ENCODE measurements around the gene KATNAL1. TPM values are rescaled to one million over a fixed set of nuclear protein-coding genes. Genes with fewer than 3 reads are reported as not detected.

Gene KATNAL1
- total RNA-seq, 1 donor from 2014 or later: 20.2 TPM

- no peaks in the 10 kb centered on the region for H3K9me3 Mint-ChIP-seq
- H3K4me3 Mint-ChIP-seq: no peak overlapping the region
- no peak for TF ChIP-seq CTCF (conservative IDR thresholded peaks at IDR 0.05)
- H3K27ac Mint-ChIP-seq: no peak overlapping the region
- H3K36me3 Mint-ChIP-seq: no peaks in the 10 kb centered on the region
- DNase-seq (ENCODE audit: extremely low spot score, unreplicated experiment): peak; percentile 47
- peaks cover 12% of the 10 kb centered on the region for H3K27me3 Mint-ChIP-seq
- H3K4me1 Mint-ChIP-seq (ENCODE audit: unreplicated experiment): peaks cover 11% of the 10 kb centered on the region
Measured at GRCh38 chr13:30173303-30173610, 134.1 kb downstream of the KATNAL1 start.

- DNase-seq (ENCODE audit: extremely low spot score, unreplicated experiment): no peak
- H3K4me3 Mint-ChIP-seq: no peak overlapping the region
- H3K4me1 Mint-ChIP-seq (ENCODE audit: unreplicated experiment): peaks cover 11% of the 10 kb centered on the region
- no peaks in the 10 kb centered on the region for H3K36me3 Mint-ChIP-seq
- H3K27ac Mint-ChIP-seq: no peak overlapping the region
- no peak for TF ChIP-seq CTCF (conservative IDR thresholded peaks at IDR 0.05)
- H3K9me3 Mint-ChIP-seq: no peaks in the 10 kb centered on the region
- peaks cover 13% of the 10 kb centered on the region for H3K27me3 Mint-ChIP-seq
Measured at GRCh38 chr13:30172593-30173302, 134.6 kb downstream of the KATNAL1 start.

GRCh38 chr13:30170569-30170968, 136.8 kb downstream of the KATNAL1 start:
- DNase-seq (ENCODE audit: extremely low spot score, unreplicated experiment): no peak
- Mint-ChIP-seq H3K4me3 (no peak overlapping the region), H3K4me1 (ENCODE audit: unreplicated experiment) (peaks cover 18% of the 10 kb centered on the region), H3K9me3 (no peaks in the 10 kb centered on the region), H3K27me3 (peaks cover 29% of the 10 kb centered on the region), H3K27ac (peak overlapping the region; percentile 39), H3K36me3 (no peaks in the 10 kb centered on the region)
- TF ChIP-seq CTCF (conservative IDR thresholded peaks at IDR 0.05): no peak

GRCh38 chr13:30169442-30169841, 137.9 kb downstream of the KATNAL1 start:
- Mint-ChIP-seq H3K4me1 (ENCODE audit: unreplicated experiment) (peaks cover 24% of the 10 kb centered on the region), H3K9me3 (no peaks in the 10 kb centered on the region), H3K4me3 (no peak overlapping the region), H3K27me3 (peaks cover 34% of the 10 kb centered on the region), H3K36me3 (no peaks in the 10 kb centered on the region), H3K27ac (no peak overlapping the region)
- no peak for DNase-seq (ENCODE audit: extremely low spot score, unreplicated experiment)
- TF ChIP-seq CTCF (conservative IDR thresholded peaks at IDR 0.05): no peak

GRCh38 chr13:30165796-30166195, 141.6 kb downstream of the KATNAL1 start:
- Mint-ChIP-seq H3K4me3 (no peak overlapping the region), H3K36me3 (no peaks in the 10 kb centered on the region), H3K4me1 (ENCODE audit: unreplicated experiment) (peaks cover 13% of the 10 kb centered on the region), H3K27me3 (peaks cover 34% of the 10 kb centered on the region), H3K9me3 (peaks cover 3% of the 10 kb centered on the region), H3K27ac (no peak overlapping the region)
- DNase-seq (ENCODE audit: extremely low spot score, unreplicated experiment): no peak
- no peak for TF ChIP-seq CTCF (conservative IDR thresholded peaks at IDR 0.05)
